Effector memory CD8-positive, alpha-beta T cell (primary cell): ENCODE results near the gene SLC39A1.

ENCODE experiments used
- ATAC-seq: fragments of 150-1000 bp; cut with Tn5 transposase; replicated peaks from 2 replicates; pipeline ENCODE4 v1.10.0; 2021; ENCODE audit warnings: mild to moderate bottlenecking, moderate library complexity
- DNase-seq, 3 experiments: peaks; one replicate each; pipeline ENCODE4 v3.0.0; 2021
- H3K27ac Mint-ChIP-seq, 2 donors: one replicate each; pipeline ENCODE4 v1.8.0; 2022; ENCODE audit warnings: mild to moderate bottlenecking in 2 of 2, mixed read lengths in 2 of 2, moderate library complexity in 2 of 2
- H3K27me3 Mint-ChIP-seq, 2 donors: one replicate each; pipeline ENCODE4 v1.8.0; 2022; ENCODE audit warnings: mixed read lengths in 2 of 2
- H3K36me3 Mint-ChIP-seq: one replicate; pipeline ENCODE4 v1.8.0; 2022; ENCODE audit warnings: mild to moderate bottlenecking, moderate library complexity, mixed read lengths; ENCODE audit not compliant: insufficient read depth
- H3K4me1 Mint-ChIP-seq, 2 donors: one replicate each; pipeline ENCODE4 v1.8.0; 2022; ENCODE audit warnings: low read depth in 2 of 2, mixed read lengths in 2 of 2
- H3K4me3 Mint-ChIP-seq, 2 donors: one replicate each; pipeline ENCODE4 v1.8.0; 2022; ENCODE audit warnings: mild to moderate bottlenecking in 2 of 2, mixed read lengths in 2 of 2, moderate library complexity in 2 of 2
- H3K9me3 Mint-ChIP-seq, 2 donors: one replicate each; pipeline ENCODE4 v1.8.0; 2022; ENCODE audit warnings: mixed read lengths in 2 of 2

The SLC39A1 gene

DNA sequence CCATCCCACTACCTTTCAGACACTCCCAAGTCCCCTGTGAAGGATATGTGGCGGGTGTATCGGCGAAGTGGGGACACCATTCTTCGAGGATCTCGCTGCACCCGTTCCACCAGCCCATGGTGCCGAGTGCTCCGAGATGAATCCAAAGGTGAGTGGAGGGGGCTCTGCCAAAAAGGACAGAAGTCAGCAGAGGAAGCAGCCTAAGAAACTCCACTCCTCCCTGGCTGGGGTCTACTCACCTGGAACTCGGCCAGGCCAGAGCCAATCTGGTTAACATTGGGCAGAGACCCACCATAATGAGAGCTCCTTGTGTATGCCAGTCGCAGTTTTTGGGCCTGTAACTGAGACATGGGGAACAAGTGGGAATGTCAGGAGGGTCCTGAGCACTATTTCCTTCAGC is 8.5 kb downstream of the SLC39A1 start:
- Mint-ChIP-seq H3K27me3 (no peaks in the 10 kb centered on the region), H3K9me3 (no peaks in the 10 kb centered on the region), H3K4me3 (peak overlapping the region in 1 of 2 donors; percentile 35), H3K36me3 (peaks cover 47% of the 10 kb centered on the region), H3K27ac (peak overlapping the region; percentile 83 to 92), H3K4me1 (peaks cover 34 to 39% of the 10 kb centered on the region in 2 donors)
- ATAC-seq = no peak
- DNase-seq = no peak

DNA sequence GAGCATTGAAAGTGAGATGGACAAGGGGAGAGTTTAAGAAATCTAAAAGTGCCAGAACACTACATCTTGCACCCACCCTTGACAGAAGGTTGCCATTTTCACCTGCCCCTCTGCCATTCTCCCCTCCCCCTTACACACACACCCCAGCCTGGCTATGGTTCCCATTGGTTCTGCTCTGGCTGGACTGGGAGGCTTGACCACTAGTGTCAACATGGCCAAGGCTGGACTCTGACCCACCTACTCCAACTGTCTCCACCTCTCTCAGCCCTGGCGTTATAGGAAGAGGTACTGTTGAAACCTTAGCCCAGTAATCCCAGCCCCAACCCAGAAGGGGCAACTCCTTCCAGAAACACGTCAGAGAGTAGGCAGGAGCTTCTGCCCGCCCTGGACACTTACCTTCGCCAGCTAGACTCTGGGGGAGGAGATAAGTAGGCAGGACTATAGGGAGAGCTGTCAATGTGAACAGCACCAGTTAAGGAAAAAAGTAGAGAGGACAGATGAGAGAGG is 9.4 kb downstream of the SLC39A1 start:
- no peaks in the 10 kb centered on the region for H3K9me3 Mint-ChIP-seq
- no peak overlapping the region for H3K4me3 Mint-ChIP-seq
- peaks cover 49% of the 10 kb centered on the region for H3K36me3 Mint-ChIP-seq
- H3K27ac Mint-ChIP-seq = peak overlapping the region; percentile 67 to 92
- DNase-seq (no peak), ATAC-seq (no peak)
- H3K4me1 Mint-ChIP-seq = peaks cover 34 to 39% of the 10 kb centered on the region in 2 donors
- H3K27me3 Mint-ChIP-seq = no peaks in the 10 kb centered on the region

DNA sequence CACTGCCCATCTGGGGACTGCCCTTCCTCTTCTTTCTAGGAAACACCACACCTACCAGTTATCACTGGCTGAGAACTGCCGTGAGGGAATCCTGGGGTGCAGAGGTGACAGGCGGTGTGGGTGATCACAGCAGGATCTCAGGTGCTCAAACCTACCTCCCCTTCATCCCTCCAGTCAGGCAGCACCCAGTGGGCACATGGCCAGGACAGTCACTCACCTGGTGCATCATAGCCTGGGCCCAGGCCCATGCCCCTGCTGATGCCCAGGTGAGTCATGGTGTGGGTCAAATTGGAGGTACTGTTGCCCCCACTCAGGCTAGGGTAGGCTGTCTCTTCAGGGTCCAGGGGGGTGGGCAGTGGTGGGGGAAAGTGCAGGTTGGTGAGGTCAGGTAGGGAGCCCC is 11.5 kb downstream of the SLC39A1 start:
- Mint-ChIP-seq H3K4me1 (peaks cover 29 to 34% of the 10 kb centered on the region in 2 donors), H3K36me3 (peaks cover 59% of the 10 kb centered on the region), H3K27ac (peak overlapping the region in 1 of 2 donors; percentile 42), H3K27me3 (no peaks in the 10 kb centered on the region), H3K4me3 (no peak overlapping the region), H3K9me3 (no peaks in the 10 kb centered on the region)
- no peak for DNase-seq
- ATAC-seq = no peak

DNA sequence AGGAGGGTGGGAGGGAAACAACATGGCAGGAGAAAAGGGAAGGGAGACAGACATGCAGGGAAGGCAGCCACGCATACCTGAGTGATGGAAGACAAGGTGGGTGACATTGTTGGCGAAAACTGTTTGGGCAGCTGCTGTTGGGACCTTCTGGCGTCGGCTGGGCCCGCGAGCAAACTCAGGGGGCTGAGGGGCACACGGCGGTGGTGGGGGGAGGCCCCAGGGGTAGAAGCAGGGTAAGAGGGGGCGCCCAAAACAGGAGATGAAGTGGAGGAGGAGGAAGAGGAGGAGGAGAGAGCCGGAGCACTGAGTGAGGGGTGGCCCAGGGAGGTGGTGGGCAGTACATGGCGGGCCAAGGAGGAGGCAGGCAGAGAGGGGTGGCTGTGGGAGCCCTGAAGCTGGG is 12.2 kb downstream of the SLC39A1 start:
- ATAC-seq = no peak
- H3K4me3 Mint-ChIP-seq = no peak overlapping the region
- peaks cover 25 to 30% of the 10 kb centered on the region in 2 donors for H3K4me1 Mint-ChIP-seq
- H3K27ac Mint-ChIP-seq = peak overlapping the region in 1 of 2 donors; percentile 42
- DNase-seq = no peak
- H3K27me3 Mint-ChIP-seq = no peaks in the 10 kb centered on the region
- peaks cover 59% of the 10 kb centered on the region for H3K36me3 Mint-ChIP-seq
- H3K9me3 Mint-ChIP-seq = no peaks in the 10 kb centered on the region

DNA sequence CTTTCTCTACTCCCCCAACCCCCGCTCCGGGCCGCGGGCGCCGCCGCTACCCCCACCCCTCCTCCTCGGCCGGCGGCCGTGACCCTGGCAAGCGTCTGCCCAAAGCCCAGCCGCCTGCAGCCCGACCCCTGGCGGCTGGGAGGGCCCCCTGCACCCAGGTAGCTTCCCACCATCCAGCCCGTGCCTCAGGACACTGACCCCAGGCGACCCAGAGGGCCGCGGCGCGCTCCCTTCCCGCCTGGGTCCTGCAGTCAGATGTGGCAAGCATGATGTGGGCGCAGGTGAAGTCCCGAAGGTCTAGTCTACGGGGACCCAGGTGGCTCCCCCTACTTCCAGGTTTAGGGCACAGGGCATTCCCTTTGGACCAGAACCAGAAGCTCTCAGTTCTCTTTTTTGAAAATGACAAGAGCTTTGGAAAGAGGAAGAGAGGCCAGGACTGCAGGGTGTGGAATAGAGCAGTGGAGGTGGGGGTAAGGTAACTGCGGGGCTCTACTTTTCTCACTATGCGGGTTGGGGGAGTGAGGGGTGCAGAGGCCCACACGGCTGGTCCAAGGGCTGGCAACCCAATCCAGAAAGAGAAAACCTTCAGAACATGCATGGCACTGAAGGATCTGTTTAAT is 16.6 kb downstream of the SLC39A1 start, which contains the start of gene DENND4B:
Gene DENND4B, minus strand, starts transcription at position 97 of the 620 bp plus-strand sequence. CDS start 2,344 bp downstream, outside the sequence.
- H3K27ac Mint-ChIP-seq = peak within 1 kb of the TSS; percentile 96 to 97
- H3K27me3 Mint-ChIP-seq = no peaks in the 10 kb centered on the region
- ATAC-seq (peak; percentile 54), DNase-seq (peak; percentile 65 to 69 (median 66))
- H3K4me1 Mint-ChIP-seq = peaks cover 39 to 40% of the 10 kb centered on the region in 2 donors
- peaks cover 74% of the 10 kb centered on the region for H3K36me3 Mint-ChIP-seq
- peak within 1 kb of the TSS; percentile 93 to 94 for H3K4me3 Mint-ChIP-seq
- H3K9me3 Mint-ChIP-seq = no peaks in the 10 kb centered on the region

DNA sequence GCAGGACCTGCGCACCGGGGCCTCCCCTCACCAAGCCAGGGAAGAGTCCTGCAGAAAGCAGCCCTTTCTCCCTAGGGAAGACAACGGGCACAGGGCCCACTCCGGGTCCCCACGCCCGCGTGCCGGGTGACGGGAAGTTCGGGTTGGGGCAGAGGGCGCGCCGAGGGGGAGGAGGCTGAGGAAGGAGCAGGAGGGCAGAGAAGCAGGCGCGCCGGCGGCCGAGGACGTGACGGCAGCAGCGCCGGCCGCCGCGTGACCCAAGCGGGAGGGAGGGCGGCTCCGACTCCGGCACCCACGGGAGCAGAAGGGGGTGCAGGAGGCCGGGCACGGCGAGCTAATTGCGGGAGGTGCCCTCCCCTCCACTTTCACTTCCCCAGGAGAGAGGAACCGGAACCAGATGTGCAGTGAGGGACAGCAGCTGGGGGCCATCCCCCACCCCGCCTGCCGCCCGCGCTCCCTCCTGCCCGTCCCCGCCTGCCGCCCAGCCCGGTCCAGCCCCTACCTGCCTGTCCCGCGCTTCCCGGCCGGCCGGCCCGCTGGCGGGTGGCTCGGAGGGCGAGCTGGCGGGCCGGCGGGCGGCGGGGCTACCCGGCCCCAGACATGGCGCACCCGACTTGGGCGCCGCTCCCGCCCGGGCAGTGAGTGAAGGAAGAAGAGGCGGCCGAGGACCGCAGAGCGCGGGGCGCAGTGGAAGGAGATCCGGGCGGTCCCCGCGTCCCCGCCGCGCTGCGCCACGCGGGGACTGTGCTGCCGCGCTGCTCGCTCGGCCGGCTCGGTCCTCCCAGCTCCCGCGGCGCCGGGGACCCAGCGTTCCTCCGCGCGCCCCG is 17.3 kb downstream of the SLC39A1 start:
- H3K4me3 Mint-ChIP-seq = peak overlapping the region; percentile 93 to 94
- peak; percentile 72 to 75 (median 74) for DNase-seq
- H3K27ac Mint-ChIP-seq = peak overlapping the region; percentile 96 to 97
- H3K27me3 Mint-ChIP-seq = no peaks in the 10 kb centered on the region
- peaks cover 70% of the 10 kb centered on the region for H3K36me3 Mint-ChIP-seq
- H3K9me3 Mint-ChIP-seq = no peaks in the 10 kb centered on the region
- peaks cover 43 to 44% of the 10 kb centered on the region in 2 donors for H3K4me1 Mint-ChIP-seq
- ATAC-seq = peak; percentile 67

DNA sequence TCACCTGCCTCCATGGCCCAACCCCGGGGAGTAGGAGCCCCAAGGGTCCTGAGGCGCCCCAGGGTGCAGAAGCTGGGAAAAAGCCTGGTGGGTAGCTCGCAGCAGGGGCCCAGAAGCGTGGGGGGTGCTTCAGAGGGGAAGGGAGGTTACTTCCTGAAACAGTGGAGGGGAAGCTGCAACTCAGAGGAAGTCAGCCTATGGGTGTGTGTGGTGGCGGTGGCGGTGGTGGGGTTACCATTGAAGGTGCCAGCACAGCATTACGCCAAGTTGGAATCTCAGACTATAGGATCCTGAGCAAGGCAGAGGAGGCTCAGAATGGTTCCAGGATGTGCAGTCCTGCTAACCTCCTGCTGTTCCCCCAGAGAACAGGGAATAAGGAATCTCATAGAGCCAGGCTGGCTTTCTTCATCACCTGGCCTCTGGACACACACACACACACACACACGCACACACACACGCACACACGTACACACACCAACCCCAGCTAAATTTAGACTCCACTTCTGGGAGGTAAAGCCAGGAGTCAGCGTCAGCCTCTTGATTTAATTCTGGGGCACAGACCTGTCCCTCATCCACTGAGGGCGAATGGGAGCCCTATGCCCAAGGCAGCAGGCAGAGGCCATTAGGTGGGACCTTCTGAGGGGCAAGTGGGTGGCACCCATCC is 18.1 kb downstream of the SLC39A1 start:
- H3K27ac Mint-ChIP-seq = peak overlapping the region; percentile 96 to 97
- DNase-seq (peak; percentile 79 to 84 (median 83)), ATAC-seq (peak; percentile 75)
- H3K27me3 Mint-ChIP-seq = no peaks in the 10 kb centered on the region
- H3K9me3 Mint-ChIP-seq = no peaks in the 10 kb centered on the region
- H3K4me1 Mint-ChIP-seq = peaks cover 45 to 46% of the 10 kb centered on the region in 2 donors
- H3K4me3 Mint-ChIP-seq = peak overlapping the region; percentile 93 to 94
- H3K36me3 Mint-ChIP-seq = peaks cover 63% of the 10 kb centered on the region

DNA sequence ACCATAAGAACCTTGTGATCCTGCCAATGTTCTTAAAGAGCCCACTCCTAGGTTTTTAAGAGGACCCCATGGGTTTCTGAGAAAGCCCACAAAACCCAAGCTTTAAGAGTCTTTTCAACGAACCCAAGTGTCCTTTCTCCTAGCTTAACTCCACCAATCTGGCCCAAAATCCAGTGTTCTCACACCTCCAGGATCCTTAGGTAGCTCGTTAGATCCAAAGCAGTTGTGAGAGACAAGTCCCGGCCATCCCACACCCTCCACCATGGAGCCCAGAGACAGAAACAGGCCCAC is 18.6 kb downstream of the SLC39A1 start:
- H3K27ac Mint-ChIP-seq = peak overlapping the region; percentile 96 to 97

DNA sequence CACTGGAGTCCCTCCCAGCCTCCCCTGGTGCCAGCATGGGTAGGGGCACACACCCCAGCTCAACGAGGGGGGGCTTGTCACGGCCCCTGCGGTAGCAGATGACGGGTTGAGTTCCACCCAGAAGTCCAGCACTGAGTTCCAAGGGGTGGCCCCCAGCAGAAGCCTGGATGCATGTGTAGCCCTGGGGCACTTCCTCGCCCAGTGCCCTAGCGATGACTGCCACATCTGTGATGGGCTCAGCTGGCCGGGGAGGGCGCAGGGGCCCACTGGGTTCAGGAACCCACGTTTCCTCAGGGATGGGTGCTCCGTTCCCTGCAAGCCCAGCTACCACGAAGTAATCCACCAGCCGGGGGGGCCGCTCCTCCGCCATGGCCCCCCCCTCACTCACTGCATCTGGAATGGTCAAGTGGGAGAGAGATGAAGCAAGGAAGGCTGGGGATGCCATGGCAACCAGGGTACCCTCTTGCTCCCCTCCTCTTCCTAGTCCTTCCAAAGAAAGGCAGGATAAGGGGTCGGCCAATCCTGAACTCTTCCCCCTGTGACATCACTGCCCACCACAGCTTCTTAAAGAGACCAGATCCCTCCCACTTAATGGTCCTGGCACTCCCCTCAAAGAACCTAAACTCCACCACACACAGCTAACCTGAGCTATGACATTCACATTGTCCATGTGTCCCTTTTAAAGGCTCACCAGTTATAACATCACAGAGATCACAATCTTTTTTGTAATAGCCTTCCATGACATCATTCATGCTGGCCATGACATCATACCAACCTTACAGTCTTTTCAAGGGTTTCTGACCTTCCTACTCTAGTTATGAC is 19.1 kb downstream of the SLC39A1 start:
- H3K4me1 Mint-ChIP-seq = peaks cover 55% of the 10 kb centered on the region in 2 donors
- peaks cover 65% of the 10 kb centered on the region for H3K36me3 Mint-ChIP-seq
- peak overlapping the region; percentile 96 to 97 for H3K27ac Mint-ChIP-seq
- H3K9me3 Mint-ChIP-seq = no peaks in the 10 kb centered on the region
- no peaks in the 10 kb centered on the region for H3K27me3 Mint-ChIP-seq
- ATAC-seq (no peak), DNase-seq (peak in 1 of 3 experiments; percentile 23)
- H3K4me3 Mint-ChIP-seq = peak overlapping the region; percentile 93 to 94

More for the DNA sequence above, 18.6 kb downstream of the SLC39A1 start:
- no peaks in the 10 kb centered on the region for H3K9me3 Mint-ChIP-seq
- H3K4me1 Mint-ChIP-seq = peaks cover 49 to 50% of the 10 kb centered on the region in 2 donors
- H3K4me3 Mint-ChIP-seq = peak overlapping the region; percentile 93 to 94
- DNase-seq = no peak
- peaks cover 60% of the 10 kb centered on the region for H3K36me3 Mint-ChIP-seq
- ATAC-seq = no peak
- no peaks in the 10 kb centered on the region for H3K27me3 Mint-ChIP-seq

DNA sequence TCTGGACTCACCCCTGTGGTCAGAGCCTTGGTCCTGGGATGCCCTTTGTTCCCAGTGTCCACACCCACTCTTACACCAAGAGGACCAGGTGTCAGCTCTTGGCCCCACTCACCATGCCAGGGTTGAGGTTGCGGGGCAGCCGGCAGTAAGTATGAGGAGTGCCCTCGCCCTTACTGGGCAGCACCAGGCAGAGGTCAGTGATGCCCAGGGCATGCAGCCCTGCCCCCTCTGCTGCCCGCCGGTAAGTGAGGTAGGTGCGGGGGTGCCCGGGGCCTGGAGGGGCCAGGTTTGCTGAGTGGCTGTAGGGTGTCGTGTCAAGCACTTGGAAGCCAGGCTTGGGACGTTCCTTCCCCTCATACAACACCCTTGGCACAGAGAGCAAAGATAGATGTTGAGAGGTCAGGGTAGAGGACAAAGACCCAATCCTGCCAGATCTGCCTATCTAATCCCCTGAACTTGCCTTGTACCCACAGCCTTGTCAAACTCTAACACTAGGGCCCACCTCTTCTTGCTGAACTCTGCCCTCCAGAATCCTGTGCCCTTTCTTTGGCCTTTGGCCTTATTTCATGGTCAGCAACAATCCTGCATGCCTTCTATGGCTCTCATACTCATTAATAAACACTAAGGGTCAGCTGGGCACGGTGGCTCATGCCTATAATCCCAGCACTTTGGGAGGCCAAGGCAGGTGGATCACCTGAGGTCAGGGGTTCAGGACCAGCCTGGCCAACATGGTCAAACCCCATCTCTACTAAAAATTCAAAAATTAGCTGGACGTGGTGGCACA is 20.4 kb downstream of the SLC39A1 start:
- Mint-ChIP-seq H3K27me3 (no peaks in the 10 kb centered on the region), H3K4me3 (peak overlapping the region; percentile 93 to 94), H3K9me3 (no peaks in the 10 kb centered on the region), H3K27ac (peak overlapping the region; percentile 84 to 96), H3K36me3 (peaks cover 66% of the 10 kb centered on the region), H3K4me1 (peaks cover 54 to 57% of the 10 kb centered on the region in 2 donors)
- no peak for ATAC-seq
- no peak for DNase-seq

DNA sequence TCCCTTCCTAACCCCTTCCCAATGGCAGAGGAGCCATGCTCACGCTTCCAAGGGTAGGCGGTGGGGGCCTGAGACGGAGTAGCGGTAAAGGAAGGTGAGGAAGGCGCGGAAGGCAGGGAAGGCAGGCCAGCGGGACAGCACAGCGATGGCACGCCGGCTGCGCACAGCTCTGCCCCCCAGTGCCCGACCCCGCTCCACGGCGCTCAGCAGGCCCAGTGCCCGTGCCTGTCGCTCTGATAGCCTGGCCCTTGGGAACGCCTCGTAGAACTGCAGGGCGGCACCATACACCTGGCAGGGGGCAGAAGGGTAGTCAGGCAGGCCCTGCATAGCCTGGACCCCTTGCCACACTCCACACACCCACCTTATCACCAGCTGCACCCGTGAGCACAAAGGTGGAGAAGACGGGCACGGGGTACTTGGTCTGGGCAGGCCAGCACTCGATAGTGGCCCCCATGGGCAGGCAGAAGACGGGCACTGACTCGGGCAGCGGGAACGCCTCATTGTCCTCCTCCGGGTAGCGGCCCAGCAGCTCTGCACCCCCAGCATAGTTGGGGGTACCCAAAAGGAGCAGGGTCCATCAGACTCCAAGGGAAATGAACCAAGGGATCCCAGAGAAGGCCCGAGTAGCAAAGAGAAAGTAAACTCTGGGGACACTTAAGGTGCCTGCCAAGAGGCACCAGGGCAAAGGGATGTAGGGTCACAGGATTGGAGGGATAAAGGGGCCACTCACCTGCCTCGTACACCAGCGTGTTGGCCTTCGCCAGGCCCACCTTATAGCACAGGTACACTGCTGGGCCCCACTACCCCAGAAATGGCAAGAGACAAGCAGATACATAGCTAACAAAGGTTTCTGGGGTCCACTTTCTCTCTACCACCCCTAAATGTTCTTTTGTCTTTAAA is 21.3 kb downstream of the SLC39A1 start:
- no peak for DNase-seq
- Mint-ChIP-seq H3K9me3 (no peaks in the 10 kb centered on the region), H3K4me3 (peak overlapping the region in 1 of 2 donors; percentile 93), H3K27ac (peak overlapping the region; percentile 84 to 96), H3K27me3 (no peaks in the 10 kb centered on the region), H3K4me1 (peaks cover 56 to 59% of the 10 kb centered on the region in 2 donors), H3K36me3 (peaks cover 66% of the 10 kb centered on the region)
- no peak for ATAC-seq
